Limb (tissue), 2 donors: ENCODE data around the gene ZNF581.

Experiments used
- DNase-seq, 2 donors: peaks; one replicate each; pipeline ENCODE4 v3.0.0-alpha.2; 2016; ENCODE audit errors: extremely low spot score in 2 of 2

Gene ZNF581

DNA sequence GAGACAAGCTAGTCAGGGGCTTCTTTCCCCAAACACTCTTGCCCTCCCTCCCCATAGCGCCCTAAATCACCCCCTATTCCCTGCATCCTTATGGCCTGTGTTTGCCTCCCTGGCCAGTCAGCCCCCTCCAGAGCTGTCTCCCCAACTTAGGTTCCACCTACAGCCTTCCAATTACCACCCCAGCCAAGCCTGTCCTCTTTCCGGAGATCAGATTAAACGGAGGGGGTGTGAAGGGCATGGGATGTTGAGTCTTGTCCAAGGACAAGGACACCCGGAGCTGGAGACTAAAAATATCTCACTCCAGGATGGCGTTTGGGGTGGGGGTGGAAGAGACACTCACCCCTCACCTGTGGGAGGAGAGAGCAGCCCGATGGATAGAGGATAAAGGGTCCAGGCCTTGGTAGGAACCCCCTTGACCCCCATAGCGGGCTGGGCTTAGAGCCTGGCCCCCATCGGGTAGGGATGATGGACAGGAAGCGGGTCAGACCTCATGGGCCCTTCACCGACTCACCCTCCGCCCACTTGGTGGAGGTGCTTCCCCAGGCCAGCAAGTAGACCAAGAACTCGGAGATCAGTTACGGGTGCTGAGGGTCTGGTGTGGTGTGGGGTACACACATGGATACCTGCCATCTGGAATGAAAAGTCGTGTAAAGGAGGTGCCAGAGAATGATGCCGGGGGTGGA lies 32.0 kb upstream of the ZNF581 start:
- no peak for DNase-seq

DNA sequence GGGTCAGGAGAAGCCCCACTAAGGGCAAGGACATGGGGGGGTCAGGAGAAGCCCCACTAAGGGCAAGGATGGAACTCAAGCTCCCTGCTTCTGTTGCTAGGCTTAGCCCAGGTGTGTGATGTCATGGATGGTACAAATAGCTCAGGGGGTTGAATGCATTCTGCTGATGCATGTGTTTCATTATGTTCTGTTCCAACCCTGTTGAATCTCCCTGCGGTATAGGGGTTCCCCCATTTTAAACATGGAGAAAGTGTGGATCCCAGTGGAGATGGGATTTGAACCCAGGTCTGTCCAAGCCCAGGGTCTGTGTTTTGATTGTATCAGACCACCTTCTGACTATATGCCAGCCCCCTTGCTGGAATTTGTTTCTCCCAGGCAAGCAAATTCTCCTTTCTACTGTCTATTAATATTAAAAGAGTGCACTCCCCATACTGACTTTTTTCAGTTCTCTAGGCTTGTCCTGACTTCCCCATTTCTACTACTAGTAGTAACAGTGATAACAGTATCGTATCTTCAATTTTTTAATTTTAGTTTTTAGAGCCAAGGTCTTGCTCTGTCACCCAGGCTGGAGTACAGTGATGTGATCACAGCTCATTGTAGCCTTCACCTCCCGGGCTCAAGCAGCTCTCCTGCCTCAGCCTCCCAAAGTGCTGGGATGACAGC lies 31.3 kb upstream of the ZNF581 start:
- DNase-seq = no peak

DNA sequence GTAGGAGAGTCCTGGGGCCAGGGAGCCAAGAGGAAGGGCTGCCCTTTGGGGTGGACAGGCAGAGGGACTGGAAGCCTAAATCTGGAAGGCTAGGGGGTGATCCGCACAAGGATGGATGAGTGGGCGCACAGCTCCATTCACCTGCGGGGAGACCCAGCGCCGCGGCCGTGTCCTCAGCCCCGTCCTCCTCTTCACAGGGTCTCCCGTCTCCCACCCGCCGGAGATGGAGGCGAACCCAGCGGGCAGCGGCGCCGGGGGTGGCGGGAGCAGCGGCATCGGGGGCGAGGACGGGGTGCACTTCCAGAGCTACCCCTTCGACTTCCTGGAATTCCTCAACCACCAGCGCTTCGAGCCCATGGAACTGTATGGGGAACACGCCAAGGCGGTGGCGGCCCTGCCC lies 30.1 kb upstream of the ZNF581 start:
- DNase-seq = no peak

DNA sequence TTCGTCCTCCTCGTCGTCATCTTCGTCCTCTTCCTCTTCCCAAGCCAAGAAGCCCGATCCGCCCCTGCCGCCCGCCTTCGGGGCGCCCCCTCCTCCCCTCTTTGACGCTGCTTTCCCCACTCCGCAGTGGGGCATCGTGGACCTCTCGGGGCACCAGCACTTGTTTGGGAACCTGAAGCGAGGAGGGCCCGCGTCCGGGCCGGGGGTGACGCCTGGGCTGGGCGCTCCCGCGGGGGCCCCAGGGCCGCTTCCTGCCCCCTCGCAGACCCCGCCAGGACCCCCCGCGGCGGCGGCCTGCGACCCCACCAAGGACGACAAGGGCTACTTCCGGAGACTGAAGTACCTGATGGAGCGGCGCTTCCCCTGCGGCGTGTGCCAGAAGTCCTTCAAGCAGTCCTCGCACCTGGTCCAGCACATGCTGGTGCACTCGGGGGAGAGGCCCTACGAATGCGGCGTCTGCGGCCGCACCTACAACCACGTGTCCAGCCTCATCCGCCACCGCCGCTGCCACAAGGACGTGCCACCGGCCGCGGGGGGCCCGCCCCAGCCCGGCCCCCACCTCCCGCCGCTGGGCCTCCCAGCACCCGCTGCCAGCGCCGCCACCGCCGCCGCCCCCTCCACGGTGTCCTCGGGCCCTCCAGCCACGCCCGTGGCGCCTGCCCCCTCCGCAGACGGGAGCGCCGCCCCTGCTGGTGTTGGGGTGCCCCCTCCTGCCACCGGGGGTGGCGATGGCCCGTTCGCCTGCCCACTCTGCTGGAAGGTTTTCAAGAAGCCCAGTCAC lies 29.3 kb upstream of the ZNF581 start:
- no peak for DNase-seq

DNA sequence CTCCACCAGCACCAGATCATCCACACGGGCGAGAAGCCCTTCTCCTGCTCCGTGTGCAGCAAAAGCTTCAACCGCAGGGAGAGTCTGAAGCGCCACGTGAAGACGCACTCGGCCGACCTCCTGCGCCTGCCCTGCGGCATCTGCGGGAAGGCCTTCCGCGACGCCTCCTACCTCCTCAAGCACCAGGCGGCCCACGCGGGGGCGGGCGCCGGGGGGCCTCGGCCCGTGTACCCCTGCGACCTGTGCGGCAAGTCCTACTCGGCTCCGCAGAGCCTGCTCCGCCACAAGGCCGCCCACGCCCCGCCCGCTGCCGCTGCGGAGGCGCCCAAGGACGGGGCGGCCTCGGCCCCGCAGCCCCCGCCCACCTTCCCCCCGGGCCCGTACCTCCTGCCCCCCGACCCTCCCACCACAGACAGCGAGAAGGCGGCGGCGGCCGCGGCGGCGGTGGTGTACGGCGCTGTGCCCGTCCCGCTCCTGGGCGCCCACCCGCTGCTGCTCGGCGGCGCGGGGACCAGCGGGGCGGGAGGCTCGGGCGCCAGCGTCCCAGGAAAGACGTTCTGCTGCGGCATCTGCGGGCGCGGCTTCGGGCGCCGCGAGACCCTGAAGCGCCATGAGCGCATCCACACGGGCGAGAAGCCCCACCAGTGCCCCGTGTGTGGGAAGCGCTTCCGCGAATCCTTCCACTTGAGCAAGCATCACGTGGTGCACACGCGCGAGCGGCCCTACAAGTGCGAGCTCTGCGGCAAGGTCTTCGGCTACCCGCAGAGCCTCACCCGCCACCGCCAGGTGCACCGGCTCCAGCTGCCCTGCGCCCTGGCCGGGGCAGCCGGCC lies 28.5 kb upstream of the ZNF581 start:
- DNase-seq = no peak

DNA sequence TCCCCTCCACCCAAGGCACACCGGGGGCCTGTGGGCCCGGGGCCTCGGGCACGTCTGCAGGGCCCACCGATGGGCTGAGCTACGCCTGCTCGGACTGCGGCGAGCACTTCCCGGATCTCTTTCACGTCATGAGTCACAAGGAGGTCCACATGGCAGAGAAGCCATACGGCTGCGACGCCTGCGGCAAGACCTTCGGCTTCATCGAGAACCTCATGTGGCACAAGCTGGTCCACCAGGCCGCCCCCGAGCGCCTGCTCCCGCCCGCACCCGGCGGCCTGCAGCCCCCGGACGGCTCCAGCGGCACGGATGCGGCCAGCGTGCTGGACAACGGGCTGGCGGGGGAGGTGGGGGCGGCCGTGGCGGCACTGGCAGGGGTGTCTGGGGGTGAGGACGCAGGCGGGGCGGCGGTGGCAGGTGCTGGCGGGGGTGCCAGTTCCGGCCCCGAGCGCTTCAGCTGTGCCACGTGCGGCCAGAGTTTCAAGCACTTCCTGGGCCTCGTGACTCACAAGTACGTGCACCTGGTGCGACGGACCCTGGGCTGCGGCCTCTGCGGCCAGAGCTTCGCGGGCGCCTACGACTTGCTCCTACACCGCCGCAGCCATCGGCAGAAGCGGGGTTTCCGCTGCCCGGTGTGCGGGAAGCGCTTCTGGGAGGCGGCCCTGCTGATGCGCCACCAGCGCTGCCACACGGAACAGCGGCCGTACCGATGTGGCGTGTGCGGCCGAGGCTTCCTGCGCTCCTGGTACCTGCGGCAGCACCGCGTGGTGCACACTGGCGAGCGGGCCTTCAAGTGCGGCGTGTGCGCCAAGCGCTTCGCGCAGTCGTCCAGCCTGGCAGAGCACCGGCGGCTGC lies 27.7 kb upstream of the ZNF581 start:
- no peak for DNase-seq

DNA sequence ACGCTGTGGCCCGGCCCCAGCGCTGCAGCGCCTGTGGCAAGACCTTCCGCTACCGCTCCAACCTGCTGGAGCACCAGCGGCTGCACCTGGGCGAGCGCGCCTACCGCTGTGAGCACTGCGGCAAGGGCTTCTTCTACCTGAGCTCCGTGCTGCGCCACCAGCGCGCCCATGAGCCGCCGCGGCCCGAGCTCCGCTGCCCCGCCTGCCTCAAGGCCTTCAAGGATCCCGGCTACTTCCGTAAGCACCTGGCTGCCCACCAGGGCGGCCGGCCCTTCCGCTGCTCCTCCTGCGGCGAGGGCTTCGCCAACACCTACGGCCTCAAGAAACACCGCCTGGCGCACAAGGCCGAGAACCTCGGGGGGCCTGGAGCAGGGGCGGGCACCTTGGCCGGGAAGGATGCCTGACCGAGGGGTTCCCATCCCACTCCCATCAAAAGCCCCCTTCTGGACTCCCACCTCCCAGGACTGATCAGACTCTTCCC lies 27.0 kb upstream of the ZNF581 start:
- no peak for DNase-seq

DNA sequence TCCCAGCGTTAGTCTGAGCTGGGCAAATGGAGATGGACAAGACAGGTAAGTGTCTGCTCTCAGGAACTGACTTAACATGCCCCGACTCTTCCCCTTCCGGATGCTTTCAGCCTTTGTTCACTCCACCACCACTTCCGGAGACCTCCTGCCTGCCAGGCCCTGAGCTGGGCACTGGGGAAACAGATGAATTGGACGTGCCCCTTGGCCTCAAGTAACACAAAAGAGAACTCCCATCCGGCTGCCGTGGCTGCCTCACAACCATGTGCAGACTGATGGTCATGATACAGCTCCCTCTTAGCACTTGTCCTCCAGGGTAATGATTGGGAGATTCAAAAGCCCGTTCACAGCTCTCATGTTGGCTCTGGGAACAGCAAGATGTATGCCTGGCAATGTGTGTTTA lies 26.0 kb upstream of the ZNF581 start:
- no peak for DNase-seq

DNA sequence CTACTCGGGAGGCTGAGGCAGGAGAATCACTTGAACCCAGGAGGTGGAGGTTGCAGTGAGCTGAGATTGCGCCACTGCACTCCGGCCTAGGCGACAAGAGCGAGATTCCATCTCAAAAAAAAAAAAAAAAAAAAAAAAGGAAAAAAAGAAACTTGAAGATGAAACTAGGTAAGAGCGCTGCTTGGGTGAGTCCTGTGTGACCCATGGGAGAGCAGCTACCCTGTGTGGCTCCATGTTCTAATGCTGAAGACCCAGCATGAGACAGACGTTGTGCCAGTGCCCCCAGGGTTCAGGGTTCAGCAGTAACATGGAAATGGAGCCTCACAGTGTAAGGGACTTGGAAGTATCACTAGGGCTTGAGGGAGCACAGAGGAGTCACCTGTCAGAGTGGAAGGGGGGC lies 25.0 kb upstream of the ZNF581 start:
- no peak for DNase-seq

DNA sequence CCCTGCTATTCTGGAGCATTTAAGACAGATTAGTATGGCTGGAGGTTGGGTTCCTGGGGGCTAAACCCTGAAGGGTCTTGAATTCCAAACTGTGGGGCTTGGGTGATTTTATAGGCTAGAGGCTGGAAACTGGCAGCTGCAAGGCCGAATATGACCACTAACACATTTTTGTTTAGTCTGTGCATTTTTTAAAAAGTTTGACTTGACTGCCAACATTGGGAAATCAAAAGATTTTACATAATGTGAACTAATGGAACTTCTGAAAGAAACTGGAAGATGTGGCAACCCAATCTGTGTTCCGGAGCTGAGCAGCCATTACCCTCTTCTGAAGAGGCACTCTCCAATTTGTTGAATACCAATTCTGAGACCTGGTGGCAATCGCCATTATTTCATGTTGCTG lies 24.2 kb upstream of the ZNF581 start:
- DNase-seq = no peak

DNA sequence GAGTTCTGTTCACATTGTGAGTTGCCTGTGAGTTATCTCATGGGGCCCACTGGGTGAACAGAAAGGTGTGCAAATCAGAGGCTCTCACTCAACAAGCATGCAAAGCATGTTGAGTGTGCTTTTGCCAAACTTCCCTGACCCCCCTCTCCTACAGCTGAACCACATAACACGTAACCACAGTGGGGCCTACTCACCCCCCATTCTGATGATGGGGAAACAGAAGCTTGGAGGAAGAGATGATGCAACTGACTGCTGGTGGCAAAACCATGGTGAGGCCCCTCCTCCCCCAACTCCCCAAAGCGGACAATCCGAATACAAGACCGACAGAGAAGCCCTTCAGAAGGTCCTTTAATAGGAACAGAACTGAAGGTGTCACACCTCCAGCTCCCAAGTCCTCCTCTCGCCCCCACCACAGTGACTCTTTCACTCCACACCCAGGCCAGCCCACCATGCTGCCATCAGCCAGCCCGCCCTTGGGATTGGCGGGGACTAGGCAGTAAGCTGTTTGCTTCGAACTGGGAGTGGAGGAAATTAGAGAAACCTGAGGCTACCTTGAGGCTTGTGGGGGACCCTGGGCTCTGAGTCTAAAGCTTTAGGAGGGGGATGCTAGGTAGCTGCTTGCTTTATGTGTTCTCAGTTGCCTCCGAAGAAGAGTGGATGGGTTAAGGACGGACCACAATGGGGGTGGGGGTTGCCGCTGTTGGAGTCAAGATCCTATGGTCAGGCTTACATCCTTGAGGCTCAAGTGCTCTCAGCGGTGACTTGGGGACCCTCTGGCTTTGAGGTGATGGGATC lies 22.8 kb upstream of the ZNF581 start:
- DNase-seq = no peak

DNA sequence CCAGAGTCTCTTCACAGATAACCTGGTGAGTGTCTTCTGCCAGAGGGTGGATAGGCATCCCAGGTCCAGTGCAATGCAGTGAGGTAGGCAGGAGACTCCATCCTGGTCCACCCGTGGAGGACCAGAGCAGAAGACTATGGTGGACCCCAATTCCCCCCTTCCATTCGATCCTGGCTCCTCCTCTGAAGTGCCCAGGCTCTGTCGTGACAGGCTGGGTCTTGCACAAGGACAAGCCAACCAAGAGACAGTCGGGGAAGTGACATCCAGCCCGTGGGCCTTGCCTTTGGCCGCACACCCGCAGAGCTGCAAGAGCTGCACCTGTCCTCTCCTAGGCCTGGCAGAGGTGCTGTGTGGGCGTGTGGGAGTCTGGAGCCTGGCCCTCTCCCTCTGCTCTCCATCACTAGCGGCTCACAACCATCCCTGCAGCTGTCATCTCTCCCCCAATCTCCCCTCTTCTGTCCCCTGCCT lies 22.2 kb upstream of the ZNF581 start:
- DNase-seq = no peak

DNA sequence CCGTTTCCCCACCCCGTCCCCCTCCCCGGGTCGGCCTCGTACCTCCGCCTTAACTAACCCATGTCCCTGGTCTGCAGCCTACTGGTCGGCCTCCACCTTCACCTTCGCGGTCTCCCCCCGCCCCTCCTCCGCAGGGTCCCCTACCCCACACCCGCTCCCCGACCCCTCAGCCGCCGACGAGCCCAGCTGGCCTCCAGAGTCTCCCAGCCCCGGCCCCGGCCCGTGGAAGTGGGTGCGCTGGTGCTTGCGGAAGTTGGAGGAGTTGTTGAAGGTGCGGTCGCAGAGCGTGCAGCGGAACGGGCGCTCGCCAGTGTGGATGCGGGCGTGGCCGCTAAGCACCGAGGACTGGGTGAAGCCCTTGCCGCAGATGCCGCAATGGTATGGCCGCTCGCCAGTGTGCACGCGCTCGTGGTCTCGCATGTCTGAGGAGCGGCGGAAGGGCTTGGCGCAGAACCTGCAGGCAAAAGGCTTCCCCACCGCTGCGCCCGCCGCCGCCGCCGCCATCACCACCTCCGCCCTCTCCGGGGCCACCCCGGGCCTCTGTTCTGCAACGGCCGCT lies 21.7 kb upstream of the ZNF581 start:
- DNase-seq = peak in 1 of 2 donors; percentile 28

DNA sequence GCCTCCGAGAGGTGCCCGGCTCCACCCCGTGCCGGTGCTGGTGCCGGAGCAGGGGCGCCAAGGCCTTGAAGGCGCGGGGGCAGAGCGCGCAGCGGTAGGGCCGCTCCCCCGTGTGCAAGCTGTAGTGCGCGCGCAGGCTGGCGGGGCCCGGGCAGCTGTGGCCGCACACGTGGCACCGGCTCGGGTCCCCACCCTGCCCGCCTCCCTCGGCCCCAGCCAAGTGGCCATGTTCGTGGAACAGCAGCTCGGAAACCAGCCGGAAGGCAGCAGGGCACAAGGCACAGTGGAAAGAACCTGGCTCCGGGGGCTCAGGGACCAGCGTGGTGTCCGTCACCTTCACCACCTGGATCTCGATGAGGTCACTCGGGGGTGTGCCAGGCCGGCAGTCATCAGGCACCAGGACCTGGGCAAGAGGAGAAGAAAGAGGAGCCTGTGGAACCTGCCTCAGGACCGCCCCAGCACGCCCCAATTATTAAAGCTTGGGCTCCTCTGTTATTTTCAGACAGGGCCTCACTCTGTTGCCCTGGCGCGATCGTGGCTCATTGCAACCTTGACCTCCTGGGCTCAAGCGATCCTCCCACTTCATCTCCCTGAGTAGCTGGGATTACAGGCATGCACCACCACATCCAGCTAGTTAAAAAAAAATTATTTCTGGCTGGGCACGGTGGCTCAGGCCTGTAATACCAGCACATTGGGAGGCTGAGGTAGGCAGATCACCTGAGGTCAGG lies 21.0 kb upstream of the ZNF581 start:
- DNase-seq = peak in 1 of 2 donors; percentile 29

DNA sequence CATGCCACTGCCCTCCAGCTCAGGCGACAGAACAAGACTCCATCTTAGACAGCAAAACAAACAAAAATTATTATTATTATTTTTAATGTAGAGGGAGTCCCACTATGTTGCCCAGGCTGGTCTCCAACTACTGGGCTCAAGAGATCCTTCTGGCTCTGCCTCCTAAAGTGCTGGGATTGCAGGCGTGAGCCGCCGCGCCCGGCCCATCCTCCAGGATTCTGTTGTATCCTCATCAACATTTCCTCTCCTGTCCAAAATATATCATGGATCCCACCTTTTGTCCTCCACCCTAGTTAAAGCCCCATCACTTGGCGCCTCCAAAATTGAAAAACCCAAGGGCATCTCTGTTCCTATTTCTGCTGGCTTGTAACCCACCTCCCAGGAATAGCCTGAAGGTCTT lies 20.3 kb upstream of the ZNF581 start:
- DNase-seq = no peak

DNA sequence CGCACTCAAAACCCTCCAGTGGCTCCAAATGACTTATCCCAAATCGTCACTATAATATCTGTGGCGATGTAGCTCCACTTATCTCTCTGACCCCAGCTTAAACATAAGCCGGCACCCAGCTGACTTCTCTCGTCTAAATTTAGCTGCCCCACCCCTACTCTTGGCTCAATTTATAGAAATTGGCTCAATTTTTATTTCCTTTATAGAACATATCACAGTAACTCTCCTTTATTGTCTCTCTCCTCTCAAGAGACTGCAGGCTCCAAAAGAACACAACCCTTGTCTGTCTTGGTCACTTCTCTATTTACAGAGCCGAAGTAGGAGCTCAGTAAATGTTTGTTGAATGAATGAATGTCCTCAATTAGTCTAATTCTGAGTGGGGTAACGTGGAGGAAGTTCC lies 19.9 kb upstream of the ZNF581 start:
- no peak for DNase-seq

DNA sequence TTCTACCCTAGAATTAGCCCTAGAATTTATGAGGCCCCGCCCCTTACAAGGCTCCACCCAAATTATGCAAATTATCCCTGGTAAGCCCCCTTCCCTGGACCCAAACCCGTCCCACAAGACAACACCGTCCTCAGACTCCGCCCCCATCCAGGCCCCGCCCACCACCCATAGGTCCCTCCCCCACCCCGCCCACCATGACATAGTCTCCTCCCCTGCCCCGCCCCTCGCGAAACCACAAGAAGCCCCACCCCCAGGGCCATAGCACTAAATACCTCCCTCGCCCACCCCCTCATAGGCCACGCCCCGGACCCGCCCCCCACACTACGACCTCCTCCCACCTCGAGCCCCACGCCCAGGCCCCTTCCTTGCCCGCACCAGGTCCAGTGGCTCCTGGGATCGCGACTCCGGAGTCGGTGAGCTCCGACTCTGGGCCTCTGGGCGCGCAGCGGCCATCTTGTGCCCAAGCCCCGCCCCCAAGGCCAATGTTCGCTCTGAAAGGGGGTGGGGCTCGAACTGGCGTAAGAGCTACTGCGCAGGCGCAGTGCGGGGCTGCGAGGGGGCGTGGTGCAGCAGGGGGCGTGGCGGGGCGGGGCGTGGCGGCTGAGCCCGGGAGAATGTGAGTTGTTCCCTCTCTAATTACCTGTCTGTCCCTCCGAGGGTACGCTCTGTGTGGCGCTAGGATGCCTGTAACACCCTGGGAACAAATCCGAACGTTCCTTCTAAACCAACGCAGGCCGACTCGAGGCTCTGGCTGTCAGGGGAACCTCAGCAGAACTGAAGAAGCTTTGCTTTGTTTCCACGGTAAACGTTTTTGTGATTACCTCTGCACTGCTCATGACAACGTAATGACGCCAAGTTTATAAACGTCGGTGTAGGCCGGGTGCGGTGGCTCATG lies 19.1 kb upstream of the ZNF581 start, which contains the start of gene ZNF784:
ZNF784 (minus strand) TSS at position 458 of the 895 bp plus-strand sequence; CDS start at position 453, 5 bp downstream.
- peak; percentile 97 for DNase-seq

DNA sequence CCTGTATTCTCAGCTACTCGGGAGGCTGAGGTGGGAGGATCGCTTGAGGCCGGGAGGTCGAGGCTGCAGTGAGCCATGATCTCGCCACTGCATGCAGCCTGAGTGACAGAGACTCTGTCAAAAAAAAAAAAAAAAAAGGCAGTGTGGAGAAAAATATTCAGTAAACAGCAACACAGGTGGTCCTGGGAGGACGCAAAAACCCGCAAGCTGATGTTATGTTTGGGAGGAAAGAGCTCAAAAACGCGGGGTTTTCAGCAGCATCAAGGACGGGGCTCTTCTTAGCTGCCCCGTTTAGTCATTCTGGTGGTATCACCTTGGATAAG lies 18.5 kb upstream of the ZNF581 start:
- DNase-seq = no peak
